GM19193 (cell line): ENCODE data around the gene ITGB3BP.

Experiments
- POLR2A ChIP-seq: IDR thresholded peaks from 4 replicates; pipeline ENCODE4 v1.6.1; 2011; ENCODE audit not compliant: insufficient read depth, insufficient read length; ENCODE audit errors: extremely low read depth

Gene ITGB3BP

DNA sequence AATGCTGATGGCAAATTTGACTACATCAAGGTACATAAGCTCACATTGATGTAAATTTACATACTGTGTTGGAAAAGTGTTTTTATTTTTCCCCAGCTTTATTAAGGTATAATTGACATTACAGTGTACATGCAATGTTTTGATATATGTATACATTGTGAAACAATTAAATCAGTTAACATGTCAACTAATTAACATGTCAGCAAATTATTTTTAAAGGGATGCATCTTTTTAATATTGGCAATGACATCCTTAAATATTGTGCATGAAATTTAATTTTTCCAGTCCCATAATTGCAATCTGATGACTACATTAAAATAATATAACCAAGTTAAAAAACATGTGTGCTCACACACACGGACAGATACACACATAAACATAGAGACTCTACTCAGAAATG lies 9.7 kb upstream of the ITGB3BP start:
- TF ChIP-seq POLR2A = no peak

DNA sequence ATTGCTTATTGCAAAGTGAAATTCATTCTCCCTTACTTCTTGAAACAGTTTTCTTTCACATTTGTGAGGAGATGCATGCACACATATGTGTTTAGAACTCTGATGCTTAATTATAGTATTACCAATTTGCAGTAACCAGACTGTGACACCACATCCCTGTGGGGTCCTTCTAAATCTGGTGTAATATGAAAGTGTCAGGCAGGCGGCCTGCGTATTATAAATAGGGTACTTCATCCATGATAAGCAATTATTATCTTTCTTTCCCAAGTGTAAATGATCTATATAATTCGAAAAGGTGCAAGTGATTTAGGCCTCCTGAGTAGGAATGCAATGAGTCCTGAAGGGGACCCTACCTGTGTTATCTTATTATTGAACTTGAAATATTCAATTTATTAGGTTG lies 1.2 kb upstream of the ITGB3BP start:
- no peak for TF ChIP-seq POLR2A

DNA sequence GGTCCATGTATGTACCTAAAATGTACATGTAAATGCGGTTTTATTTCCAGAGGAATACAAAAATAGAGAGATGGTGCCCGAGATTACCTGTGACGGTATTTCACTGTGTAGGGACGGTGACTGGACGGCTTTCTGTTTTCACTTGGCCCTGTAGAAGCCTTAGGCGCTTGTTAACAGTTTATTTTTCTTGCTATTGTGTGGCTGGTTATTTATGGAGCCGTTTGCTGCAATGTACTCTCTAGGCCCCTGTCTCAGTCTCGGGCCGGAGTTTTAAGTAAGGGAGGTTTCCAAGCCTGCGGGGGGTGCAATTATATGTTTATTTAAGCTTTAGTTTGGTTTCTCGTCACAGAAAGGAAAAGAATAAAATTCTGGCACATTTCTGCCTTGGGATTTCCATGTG lies 713 bp upstream of the ITGB3BP start:
- TF ChIP-seq POLR2A = no peak

DNA sequence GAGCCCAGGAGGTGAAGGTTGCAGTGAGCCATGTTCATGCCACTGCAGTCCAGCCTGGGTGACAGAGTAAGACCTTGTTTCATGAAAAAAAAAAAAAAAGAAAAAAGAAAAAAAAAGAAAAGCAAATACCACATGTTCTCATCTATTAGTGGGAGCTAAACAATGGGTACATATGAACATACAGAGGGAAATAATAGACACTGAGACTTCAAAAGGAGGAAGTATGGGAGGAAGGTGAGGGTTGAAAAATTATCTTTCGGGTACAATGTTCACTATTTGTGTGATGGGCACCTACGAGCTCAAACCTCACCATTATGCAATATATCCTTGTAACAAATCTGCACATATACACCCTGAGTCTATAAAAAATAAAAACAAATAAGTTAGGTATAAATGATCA lies 6.4 kb downstream of the ITGB3BP start:
- TF ChIP-seq POLR2A = no peak

DNA sequence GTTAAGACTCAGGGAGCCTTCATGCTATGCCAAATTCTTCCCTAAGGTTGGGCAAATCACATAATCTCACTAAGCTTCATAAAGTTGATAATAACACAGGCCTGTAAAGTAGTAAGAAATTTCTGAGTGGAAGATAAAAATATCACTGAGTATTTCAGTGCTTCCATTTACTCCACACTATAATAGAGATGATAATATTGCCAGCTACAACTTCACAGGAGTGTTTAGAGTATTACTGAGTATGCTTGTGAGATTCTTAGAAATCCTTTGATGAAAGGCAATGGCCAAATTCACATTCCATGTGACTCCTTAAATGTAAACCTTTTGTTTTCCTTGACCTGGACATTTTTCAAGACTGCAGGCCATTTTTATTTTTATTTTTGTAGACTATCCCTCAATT lies 10.4 kb downstream of the ITGB3BP start:
- TF ChIP-seq POLR2A = no peak

DNA sequence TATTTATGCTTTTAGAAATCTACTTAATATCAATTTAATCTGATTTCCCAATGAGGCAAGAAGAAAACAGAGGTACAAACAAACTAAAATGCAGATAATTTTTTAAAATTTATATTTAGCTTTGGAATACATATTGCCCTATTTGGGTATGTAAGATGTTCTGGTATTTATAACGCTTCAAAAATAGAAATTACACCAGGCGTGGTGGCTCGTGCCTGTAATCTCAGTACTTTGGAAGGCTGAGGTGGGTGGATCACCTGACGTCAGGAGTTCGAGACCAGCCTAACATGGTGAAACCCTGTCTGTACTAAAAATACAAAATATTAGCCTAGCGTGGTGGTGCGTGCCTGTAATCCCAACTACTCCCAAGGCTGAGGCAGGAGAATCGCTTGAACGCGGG lies 13.3 kb downstream of the ITGB3BP start:
- TF ChIP-seq POLR2A = no peak

DNA sequence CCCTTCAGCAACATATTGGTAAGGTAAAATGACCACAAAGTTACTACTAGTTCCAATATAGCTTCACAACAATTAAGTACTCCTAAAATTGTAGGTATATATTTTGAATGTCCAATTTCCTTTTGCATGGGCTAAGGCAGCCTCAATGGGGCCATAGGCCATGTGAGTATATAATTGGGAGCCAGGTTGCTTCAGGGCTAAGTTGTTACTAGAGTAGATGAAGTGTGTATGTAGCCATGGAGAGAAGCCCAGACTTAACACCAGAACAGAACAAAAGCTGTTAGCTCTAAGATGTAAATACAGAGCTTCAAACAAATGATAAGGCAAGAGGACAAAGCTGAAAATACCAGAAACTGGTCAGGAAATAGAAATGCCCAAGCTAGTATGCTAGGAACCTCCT lies 16.2 kb downstream of the ITGB3BP start:
- no peak for TF ChIP-seq POLR2A

DNA sequence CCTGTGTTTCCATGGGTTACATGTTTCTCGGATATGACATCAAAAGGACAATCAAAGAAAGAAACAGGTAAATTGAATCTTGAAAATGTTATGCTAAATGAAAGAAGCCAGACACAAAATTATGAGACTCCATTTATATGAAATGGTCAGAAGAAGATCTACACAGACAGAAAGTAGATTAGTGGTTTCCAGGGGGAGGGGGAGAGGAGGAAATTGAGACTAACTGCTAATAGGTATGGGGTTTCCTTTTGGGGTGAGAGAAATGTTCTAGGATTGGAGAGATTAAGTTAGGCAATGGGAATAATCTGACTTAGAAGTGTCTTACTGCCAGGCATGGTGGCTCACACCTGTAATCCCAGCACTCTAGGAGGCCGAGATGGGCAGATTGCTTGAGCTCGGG lies 21.8 kb downstream of the ITGB3BP start:
- no peak for TF ChIP-seq POLR2A

DNA sequence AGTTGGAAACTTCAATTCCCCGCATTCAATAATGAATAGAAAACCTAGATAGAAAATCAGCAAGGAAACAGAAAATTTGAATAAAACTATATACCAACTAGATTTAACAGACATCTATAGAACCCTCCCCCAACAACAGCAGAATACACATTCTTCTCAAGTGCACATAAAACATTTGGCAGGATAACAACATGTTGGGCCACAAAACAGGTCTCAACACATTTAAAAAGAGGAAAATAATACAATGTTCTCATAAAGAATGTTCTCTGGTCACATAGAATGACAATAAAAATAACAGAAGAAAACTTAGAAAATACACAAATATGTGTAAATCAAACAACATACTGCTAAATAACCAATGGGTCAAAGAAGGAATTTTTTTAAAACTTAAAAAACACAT lies 24.9 kb downstream of the ITGB3BP start:
- TF ChIP-seq POLR2A = no peak

DNA sequence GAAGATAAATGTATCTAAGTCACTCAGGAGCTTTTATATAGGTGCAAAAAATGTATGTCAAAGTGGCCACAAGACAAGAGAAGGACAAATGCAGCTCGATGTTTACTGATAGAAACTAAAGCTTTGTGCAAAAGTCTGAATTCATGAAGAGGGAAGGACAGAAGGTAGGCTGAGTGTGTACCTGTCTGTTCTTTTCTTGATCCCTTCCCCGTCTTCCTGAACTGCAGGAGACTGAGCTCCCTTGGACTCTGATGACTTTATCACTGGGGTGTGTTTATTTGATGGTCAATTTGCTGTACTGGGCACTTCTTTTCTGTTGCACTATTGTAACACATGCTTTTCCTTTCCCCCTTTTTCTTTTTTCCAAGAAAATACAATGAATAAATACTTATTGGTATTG lies 25.4 kb downstream of the ITGB3BP start:
- no peak for TF ChIP-seq POLR2A

DNA sequence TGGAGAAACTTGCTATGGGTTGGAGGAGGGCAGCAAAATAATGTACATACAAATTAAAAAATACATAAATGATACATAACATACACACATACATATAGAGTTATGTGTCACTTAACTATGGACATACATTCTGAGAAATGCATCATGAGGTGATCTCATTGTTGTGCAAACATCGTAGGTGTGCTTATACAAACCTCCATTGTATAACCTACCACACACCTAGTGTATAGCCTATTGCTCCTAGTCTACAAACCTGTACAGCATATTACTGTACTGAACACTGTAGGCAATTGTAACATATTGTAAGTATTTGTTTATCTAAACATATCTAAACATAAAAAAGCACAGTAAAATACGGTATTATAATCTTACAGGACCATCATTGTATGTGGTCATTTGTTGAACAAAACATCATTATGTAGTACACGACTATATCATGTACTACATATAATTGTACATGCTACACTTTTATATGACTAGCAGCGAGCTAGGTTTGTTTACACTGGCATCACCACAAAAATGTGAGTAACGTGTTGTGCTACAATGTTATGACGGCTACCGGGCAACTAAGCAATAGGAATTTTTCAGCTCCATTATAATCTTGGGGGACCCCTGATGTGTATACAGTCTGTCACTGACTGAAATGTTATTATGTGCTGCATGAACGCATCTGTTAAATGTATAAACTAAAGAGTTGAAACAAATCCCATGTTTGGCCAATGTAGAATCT lies 35.5 kb downstream of the ITGB3BP start:
- TF ChIP-seq POLR2A = no peak

DNA sequence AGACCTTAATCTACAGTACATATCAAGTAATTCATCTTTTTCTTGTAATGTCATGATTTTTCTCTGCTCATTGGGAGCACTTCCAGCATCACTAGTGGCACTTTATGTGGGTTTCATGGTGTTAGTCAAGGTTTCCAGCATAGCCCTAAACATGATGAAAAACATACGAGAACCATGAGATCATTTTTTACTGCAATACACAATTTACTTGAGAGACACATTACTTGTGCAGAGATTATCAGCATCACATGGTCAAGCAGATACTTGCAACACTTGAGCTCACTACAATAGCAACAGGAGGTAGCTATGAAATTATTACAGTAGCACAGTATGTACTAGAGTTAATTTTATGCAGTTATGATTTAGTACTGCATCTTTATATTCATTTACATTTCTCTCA lies 36.4 kb downstream of the ITGB3BP start:
- no peak for TF ChIP-seq POLR2A

DNA sequence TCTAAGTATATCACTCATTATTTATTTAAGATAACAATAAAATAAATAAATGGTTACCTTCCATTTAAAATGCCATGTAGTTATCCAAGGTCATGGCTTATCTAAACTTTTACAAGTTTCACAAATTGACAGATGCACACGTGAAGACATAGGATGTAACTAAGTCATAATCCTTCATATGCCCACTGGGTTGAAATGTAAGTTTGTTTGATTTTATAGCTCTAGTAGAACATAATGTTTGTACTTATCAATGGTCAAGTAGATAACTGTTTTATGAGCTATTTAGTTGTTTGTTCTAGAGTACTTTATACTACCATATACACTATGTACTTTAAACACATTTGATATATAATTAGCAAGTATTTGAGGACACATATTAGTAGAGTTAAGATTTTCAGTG lies 43.0 kb downstream of the ITGB3BP start:
- TF ChIP-seq POLR2A = no peak

DNA sequence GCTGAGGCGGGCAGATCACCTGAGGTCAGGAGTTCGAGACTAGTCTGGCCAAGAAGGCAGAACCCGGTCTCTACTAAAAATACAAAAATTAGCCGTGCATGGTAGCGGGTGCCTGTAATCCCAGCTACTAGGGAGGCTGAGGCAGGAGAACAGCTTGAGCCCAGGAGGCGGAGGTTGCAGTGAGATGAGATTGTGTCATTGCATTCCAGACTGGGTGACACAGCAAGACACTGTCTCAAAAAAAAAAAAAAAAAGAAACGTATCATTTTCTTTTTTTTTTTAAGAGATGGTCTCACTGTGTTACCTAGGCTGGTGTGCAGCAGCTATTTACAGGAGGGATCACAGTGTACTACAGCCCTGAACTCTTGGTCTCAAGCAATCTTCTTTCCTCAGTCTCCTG lies 47.3 kb downstream of the ITGB3BP start:
- no peak for TF ChIP-seq POLR2A

DNA sequence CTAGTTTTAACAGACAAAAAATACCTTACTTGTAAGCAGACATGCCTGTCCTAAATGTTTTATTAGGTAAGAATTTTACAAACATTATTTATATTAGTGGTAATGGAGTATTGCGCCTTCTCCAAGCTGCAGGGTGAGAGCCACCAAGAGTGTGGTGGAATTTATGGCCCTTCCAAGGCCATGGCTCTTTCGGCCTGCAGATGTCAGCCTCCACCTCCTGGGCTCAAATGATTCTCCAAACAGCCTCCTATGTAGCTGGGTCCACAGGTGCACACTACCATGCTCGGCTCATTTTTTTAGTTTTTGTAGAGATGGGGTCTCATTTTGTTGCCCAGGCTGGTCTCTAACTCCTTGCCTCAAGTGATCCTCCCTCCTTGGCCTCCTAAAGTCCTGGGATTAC lies 56.3 kb downstream of the ITGB3BP start:
- no peak for TF ChIP-seq POLR2A

DNA sequence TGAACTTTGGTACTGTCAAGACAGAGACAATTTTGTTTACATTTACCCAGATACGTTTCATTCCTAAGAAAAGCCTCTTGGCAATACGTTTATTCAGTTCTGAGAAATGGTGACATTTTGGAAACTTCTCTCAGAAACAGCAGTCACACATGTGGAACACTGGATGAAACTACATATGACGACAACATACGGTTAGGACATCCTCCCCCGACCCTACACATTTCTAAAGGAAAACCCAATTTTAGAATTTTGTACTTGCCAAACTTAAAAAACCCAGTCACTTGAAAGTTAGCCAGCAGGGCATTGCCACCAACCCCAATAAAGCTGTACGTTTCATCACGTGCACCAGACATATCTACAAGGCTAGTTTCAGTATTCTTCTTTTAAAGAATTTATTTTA lies 56.8 kb downstream of the ITGB3BP start:
- no peak for TF ChIP-seq POLR2A

DNA sequence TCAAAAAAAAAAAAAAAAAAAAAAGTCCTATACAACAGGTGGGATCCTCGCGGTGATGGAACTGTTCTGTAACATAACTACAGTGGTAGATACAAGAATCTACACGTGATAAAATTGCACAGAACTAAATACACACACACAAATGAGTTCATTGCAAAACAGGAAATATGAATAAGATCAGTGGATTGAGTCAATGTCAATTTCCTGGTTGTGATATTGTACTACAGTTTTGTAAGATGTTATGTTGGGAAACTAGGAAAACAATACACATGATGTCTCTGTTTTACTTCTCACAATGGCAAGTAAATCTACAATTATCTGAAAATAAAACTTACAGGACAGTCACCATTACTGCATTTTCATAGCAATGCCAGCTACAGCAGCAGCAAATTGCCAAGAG lies 59.8 kb downstream of the ITGB3BP start:
- no peak for TF ChIP-seq POLR2A

DNA sequence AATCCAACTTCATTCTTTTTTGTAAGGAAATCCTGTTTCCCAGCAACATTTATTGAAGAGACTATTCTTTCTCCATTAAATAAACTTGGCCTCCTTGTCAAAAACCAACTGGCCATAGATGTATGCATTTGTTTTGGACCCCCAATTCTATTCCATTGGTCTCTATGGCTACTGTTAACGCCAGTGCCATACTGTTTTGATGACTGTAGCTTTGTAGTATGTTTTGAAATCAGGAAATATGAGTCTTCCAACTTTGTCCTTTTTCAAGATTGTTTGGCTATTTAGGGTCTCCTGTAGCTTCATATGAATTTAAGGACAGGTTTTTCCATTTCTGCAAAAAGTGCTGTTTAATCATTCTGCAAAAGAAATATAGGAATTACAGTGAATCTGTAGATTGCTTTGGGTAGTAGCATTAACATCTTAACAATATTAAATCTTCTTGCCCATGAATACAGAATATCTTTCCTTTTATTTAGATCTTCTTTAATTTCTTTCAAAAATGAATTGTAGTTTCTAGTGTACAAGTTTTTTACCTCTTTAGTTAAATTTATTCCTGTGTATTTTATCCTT lies 61.3 kb downstream of the ITGB3BP start:
- no peak for TF ChIP-seq POLR2A

DNA sequence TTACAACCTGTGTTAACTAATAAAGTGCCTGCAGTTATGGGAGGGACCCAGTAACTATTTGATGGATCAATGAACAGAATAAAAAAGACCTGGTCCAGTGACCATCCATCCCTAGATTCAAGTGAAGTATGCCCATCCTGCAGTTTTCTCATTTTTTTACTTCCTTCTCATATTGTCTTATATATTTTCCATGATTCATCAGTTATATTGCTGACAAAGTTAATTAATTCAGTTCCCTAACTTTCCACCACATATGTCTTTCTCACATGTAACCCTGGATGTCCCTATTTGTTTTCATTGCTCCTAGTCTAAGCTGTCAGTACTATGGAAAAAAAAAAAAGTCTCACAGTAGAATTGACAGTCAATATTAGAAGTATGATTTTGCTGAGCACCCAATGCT lies 64.3 kb downstream of the ITGB3BP start:
- TF ChIP-seq POLR2A = no peak
